GM12801 (cell line): ENCODE results near the gene STK32A.

Experiments used
- TF ChIP-seq, protein P1 (sequence below): IDR thresholded peaks from one replicate; pipeline ENCODE4 v1.5.1; 2011; ENCODE audit warnings: control low read depth; ENCODE audit not compliant: insufficient read length; ENCODE audit errors: extremely low read depth

Gene STK32A

DNA sequence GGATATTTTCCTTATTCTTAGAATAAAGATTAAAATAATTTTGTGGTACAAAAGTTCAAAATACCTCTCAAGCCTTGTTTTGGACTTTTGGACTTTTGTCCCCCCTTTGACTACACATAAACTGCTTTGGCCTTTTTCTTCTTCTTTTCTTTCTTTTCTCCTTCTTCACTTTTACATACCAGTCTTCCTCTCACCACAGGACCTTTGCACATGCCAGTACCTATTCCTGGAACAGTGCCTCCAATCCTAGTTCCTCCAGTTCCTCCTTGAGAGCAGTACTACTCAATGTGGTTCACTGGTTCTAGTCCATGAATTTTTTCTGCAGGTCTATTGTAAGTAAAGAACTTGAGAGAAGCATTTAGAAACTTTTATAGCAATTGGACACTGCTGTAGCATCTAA, 136.5 kb downstream of the STK32A start:
- TF ChIP-seq, protein P1, sequence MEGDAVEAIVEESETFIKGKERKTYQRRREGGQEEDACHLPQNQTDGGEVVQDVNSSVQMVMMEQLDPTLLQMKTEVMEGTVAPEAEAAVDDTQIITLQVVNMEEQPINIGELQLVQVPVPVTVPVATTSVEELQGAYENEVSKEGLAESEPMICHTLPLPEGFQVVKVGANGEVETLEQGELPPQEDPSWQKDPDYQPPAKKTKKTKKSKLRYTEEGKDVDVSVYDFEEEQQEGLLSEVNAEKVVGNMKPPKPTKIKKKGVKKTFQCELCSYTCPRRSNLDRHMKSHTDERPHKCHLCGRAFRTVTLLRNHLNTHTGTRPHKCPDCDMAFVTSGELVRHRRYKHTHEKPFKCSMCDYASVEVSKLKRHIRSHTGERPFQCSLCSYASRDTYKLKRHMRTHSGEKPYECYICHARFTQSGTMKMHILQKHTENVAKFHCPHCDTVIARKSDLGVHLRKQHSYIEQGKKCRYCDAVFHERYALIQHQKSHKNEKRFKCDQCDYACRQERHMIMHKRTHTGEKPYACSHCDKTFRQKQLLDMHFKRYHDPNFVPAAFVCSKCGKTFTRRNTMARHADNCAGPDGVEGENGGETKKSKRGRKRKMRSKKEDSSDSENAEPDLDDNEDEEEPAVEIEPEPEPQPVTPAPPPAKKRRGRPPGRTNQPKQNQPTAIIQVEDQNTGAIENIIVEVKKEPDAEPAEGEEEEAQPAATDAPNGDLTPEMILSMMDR: no peak

DNA sequence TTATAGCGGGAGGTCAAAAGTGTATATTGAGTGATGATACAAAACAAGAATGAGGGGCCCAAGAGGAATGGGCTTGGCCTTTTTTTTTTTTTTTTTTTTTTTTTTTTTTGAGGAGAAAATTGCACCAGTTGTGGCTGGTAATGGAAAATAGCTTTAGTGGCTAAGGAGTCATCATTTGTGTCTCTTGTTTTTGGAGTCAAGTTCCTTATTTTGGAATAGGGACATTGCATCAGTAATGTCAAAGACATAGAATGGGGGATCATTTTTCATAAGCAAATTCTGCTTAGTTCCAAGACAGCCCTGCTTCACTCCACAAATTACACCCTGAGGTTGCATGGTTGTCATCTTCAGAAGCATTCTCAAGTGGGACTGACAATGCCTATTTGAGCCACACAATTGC, 137.4 kb downstream of the STK32A start:
- TF ChIP-seq, protein P1: no peak

DNA sequence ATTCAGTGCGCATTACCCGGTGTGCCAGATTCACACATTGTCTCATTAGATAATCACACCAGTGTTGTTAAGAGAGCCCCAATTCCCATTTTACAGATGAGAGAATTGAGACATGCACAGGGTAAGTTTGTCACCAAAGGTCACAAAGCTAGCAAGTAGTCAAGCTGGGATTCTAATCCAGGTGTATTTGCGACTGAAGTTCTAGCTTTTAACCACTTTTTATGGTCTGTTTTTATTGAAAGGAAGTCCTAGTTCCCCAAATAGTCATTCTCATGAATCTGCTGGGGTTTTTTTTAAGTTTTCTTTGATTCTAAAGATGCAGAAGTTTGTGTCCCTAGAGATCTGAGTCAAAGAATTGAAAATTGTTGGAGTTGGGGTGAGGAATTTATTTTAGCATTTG, 138.5 kb downstream of the STK32A start:
- TF ChIP-seq, protein P1: no peak

DNA sequence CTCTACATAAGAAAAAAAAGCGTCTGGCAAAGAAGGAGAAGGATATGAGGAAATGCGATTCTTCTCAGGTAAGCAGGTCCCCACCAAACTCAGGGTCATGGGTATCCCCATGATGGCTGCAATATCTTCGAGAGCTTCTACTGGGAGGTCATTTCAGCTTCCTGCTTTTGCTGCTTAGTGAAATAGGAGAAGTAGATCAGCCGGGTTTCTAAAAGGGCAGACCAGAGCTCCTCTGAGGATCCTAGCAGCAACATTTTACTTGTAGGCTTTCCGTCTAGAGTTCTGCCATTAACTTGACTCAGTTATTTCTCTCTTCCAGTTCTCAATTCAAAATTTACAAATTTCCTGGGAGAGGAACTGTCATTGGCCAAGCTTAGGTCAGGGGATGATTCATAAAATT, 140.3 kb downstream of the STK32A start:
- TF ChIP-seq, protein P1: no peak

DNA sequence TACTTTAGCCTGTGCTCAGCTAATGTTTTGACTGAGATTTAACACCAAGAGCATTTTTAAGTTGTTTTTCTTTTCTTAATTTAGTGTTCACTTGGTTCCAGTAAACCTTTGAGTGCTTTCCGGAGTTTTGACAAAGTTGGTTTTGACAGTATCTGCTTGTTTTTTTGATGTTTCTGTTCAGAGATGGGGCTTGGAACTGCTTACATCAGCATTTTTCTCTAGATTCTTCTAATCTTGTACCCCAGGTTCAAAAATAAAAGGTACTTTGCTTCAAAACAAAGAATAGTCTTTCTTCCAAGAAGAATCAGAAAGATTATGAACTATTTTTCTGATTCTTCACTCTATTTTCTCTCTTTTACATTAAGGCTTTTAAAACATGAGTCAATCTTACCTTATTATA, 142.9 kb downstream of the STK32A start:
- TF ChIP-seq, protein P1: no peak

DNA sequence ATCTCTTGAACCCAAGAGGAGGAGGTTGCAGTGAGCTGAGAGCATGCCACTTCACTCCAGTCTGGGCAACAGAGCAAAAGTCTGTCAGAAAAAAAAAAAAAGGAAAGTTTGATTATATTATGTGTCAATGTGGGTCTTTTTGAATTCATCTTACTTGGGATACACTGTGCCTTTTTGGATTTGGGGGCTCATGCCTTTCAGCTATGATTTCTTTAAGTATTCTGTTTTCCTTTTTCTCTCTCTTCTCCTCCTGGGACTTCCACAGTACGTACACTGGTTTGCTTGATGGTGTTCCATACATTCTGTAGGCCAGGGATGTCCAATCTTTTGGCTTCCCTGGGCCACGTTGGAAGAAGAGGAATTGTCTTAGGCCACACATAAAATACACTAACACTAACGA, 146.7 kb downstream of the STK32A start:
- TF ChIP-seq, protein P1: no peak

DNA sequence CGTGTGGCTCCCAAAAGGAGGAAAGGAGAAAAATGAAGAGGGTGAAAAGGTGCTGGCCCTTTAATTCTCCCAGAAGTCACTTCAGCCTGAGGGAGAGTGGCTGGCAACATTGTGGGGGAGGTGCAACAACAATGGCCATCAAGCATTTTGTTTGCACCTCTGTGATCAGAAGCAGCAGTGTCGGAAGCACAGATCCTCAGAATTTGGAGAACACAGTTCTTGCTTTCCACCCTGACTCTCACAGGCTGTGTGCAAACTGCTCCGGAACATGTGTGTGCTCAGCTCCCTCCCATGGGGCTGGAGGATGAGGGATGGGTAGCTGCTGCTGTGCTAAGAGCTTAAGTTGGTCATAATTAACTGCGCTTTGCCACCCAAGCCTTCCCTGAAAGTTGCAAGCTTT, 147.9 kb downstream of the STK32A start:
- TF ChIP-seq, protein P1: no peak
